HEK293T (cell line): Measurements from ENCODE around the gene MACROD2.

Experiments used
- ARNT ChIP-seq: fragments of 450-650 bp; IDR thresholded peaks from 2 replicates; pipeline ENCODE4 v1.6.1; 2017; ENCODE audit warnings: mild to moderate bottlenecking
- BHLHE40 ChIP-seq: fragments of 450-650 bp; IDR thresholded peaks from 2 replicates; pipeline ENCODE4 v1.6.1; 2016; ENCODE audit warnings: mild to moderate bottlenecking, moderate library complexity, borderline replicate concordance
- CTBP1 ChIP-seq: fragments of 450-650 bp; IDR thresholded peaks from 2 replicates; pipeline ENCODE4 v1.6.1; 2016; ENCODE audit warnings: borderline replicate concordance
- ELF4 ChIP-seq: fragments of 450-650 bp; IDR thresholded peaks from 2 replicates; pipeline ENCODE4 v1.6.1; 2017; ENCODE audit warnings: antibody characterized with exemption
- FOXA1 ChIP-seq: fragments of 450-650 bp; IDR thresholded peaks from 2 replicates; pipeline ENCODE4 v1.6.1; 2016; ENCODE audit warnings: mild to moderate bottlenecking
- FOXK2 ChIP-seq: fragments of 450-650 bp; IDR thresholded peaks from 2 replicates; pipeline ENCODE4 v1.6.1; 2016; ENCODE audit warnings: mild to moderate bottlenecking
- FOXM1 ChIP-seq: fragments of 450-650 bp; IDR thresholded peaks from 2 replicates; pipeline ENCODE4 v1.6.1; 2017; ENCODE audit warnings: mild to moderate bottlenecking, borderline replicate concordance
- HDGF ChIP-seq: fragments of 450-650 bp; IDR thresholded peaks from 2 replicates; pipeline ENCODE4 v1.6.1; 2017; ENCODE audit warnings: antibody characterized with exemption, borderline replicate concordance
- NFRKB ChIP-seq: fragments of 450-650 bp; IDR thresholded peaks from 2 replicates; pipeline ENCODE4 v1.6.1; 2016; ENCODE audit warnings: mild to moderate bottlenecking, moderate library complexity
- SP1 ChIP-seq: fragments of 450-650 bp; IDR thresholded peaks from 2 replicates; pipeline ENCODE4 v1.6.1; 2017
- SUZ12 ChIP-seq: fragments of 450-650 bp; IDR thresholded peaks from 2 replicates; pipeline ENCODE4 v1.6.1; 2016; ENCODE audit warnings: mild to moderate bottlenecking
- TARDBP ChIP-seq: fragments of 450-650 bp; IDR thresholded peaks from 2 replicates; pipeline ENCODE4 v1.6.1; 2016

GRCh38 chr20:14049111-14049510 is 53.8 kb downstream of the MACROD2 start:
- TF ChIP-seq TARDBP (no peak), SP1 (no peak), BHLHE40 (no peak), CTBP1 (no peak), FOXM1 (no peak), FOXA1 (no peak), NFRKB (no peak), ELF4 (no peak), HDGF (no peak), ARNT (no peak), SUZ12 (no peak), FOXK2 (no peak)
